HepG2 (cell line): Measurements from ENCODE around the gene ADPRHL1. TPM values are rescaled to one million over a fixed set of nuclear protein-coding genes. Genes with fewer than 3 reads are reported as not detected.

ENCODE experiments used
- ATAC-seq: fragments of 200-7000 bp; cut with Tn5 transposase; 3 replicates; pipeline ENCODE4 v1.9.1; 2020; ENCODE audit warnings: mild to moderate bottlenecking, moderate library complexity
- BruUV-seq: library from RNA; stranded (reverse); fragments of 400-500 nt; replicated peaks from 2 replicates; lab custom pipeline; 2021; lab: Mats Ljungman, UMichigan
- CTCF ChIA-PET: fragments of 300-600 bp; formaldehyde crosslinking; extraction: SDS; loops from one replicate; lab custom pipeline; 2021; ENCODE audit warnings: low total read pairs, inconsistent platforms, low intra/inter-chr PET ratio; lab: Yijun Ruan, JAX
- POLR2A ChIA-PET: fragments of 350-600 bp; sonication (Branson Sonifier 250); formaldehyde crosslinking; loops from one replicate; lab custom pipeline; 2020; ENCODE audit warnings: antibody characterized with exemption, inconsistent platforms; lab: Yijun Ruan, JAX
- DNase-seq: peaks from one replicate; pipeline ENCODE4 v3.0.0-alpha.2; 2015; ENCODE audit warnings: low spot score
- FAIRE-seq: peaks from 3 replicates; lab custom pipeline; 2011; peaks lifted over from hg19 to GRCh38; lab: Jason Lieb, UNC
- H2AFZ ChIP-seq: one replicate; pipeline ENCODE4 v1.6.1; 2011; ENCODE audit warnings: low read length, inconsistent platforms
- H3K27ac ChIP-seq: fragments of 300-600 bp; 3 replicates; pipeline ENCODE4 v1.8.0; 2011; ENCODE audit warnings: mixed run types, mild to moderate bottlenecking, mixed read lengths, low read length, inconsistent platforms; ENCODE audit not compliant: insufficient read depth; ENCODE audit errors: extremely low read length
- H3K27me3 ChIP-seq, 2 experiments: fragments of 200-600 bp in 1 of 2; 2 replicates in 1 of 2; 3 replicates in 1 of 2; pipeline versions ENCODE4 v1.6.0 to v1.8.0; 2011; ENCODE audit warnings: low read length in 2 of 2, mild to moderate bottlenecking in 2 of 2, moderate library complexity in 2 of 2, inconsistent platforms in 1 of 2; ENCODE audit not compliant: insufficient read depth in 2 of 2, control insufficient read depth in 1 of 2
- H3K36me3 ChIP-seq, 2 experiments: fragments of 200-600 bp in 1 of 2; replicated peaks in 1 of 2; 2 replicates in 1 of 2; 3 replicates in 1 of 2; pipeline versions ENCODE4 v1.5.1 to v1.8.0; 2011; ENCODE audit warnings: low read length in 2 of 2, inconsistent platforms in 1 of 2; ENCODE audit not compliant: insufficient read depth in 2 of 2, control insufficient read depth in 1 of 2
- H3K4me1 ChIP-seq: 2 replicates; pipeline ENCODE4 v1.5.1; 2012; ENCODE audit warnings: low read length, inconsistent platforms; ENCODE audit not compliant: insufficient read depth
- H3K4me2 ChIP-seq: 2 replicates; pipeline ENCODE4 v1.6.0; 2011; ENCODE audit warnings: low read depth, low read length, inconsistent platforms
- H3K4me3 ChIP-seq, 3 experiments: fragments of 200-600 bp in 1 of 3; sonication (generic), shearing (Covaris generic) in 1 of 3; replicated peaks in 1 of 3; 2 replicates each; pipeline ENCODE4 v1.5.1; 2011 to 2016; ENCODE audit warnings: low read length in 3 of 3, inconsistent platforms in 2 of 3, low read depth in 2 of 3, mild to moderate bottlenecking in 2 of 3, control low read depth in 1 of 3, mixed read lengths in 1 of 3; ENCODE audit not compliant: insufficient read depth in 1 of 3
- H3K79me2 ChIP-seq: one replicate; pipeline ENCODE4 v1.6.1; 2011; ENCODE audit warnings: low read length, inconsistent platforms; ENCODE audit not compliant: insufficient read depth
- H3K9ac ChIP-seq: 2 replicates; pipeline ENCODE4 v1.6.0; 2011; ENCODE audit warnings: mild to moderate bottlenecking, low read depth, low read length, inconsistent platforms; ENCODE audit not compliant: insufficient read depth
- H3K9me3 ChIP-seq: 2 replicates; pipeline ENCODE4 v1.5.1; 2012; ENCODE audit warnings: mild to moderate bottlenecking, low read length
- H4K20me1 ChIP-seq: 2 replicates; pipeline ENCODE4 v1.6.0; 2011; ENCODE audit warnings: inconsistent platforms, mild to moderate bottlenecking, low read length, moderate library complexity; ENCODE audit not compliant: insufficient read depth
- CAMTA2 ChIP-seq: sonication (generic); formaldehyde crosslinking; IDR thresholded peaks from 2 replicates; pipeline ENCODE4 v1.4.0; 2020; ENCODE audit warnings: mild to moderate bottlenecking, missing genetic modification reagents, borderline replicate concordance
- GTF3A ChIP-seq: sonication (generic); formaldehyde crosslinking; conservative IDR thresholded peaks from 2 replicates; pipeline ENCODE4 v1.4.0; 2020; ENCODE audit warnings: mild to moderate bottlenecking, missing genetic modification reagents
- KDM2A ChIP-seq: sonication (generic); formaldehyde crosslinking; IDR thresholded peaks from 2 replicates; pipeline ENCODE4 v1.4.0; 2020; ENCODE audit warnings: low read depth, missing genetic modification reagents, borderline replicate concordance
- MLX ChIP-seq: IDR thresholded peaks from 2 replicates; pipeline ENCODE4 v1.6.1; 2016
- MYC ChIP-seq: sonication (generic); formaldehyde crosslinking; IDR thresholded peaks from 2 replicates; pipeline ENCODE4 v1.9.0; 2021; ENCODE audit warnings: missing genetic modification reagents, borderline replicate concordance
- PHF20 ChIP-seq: sonication (generic); formaldehyde crosslinking; IDR thresholded peaks from 2 replicates; pipeline ENCODE4 v1.5.0; 2020; ENCODE audit warnings: mild to moderate bottlenecking, missing genetic modification reagents
- SAFB2 ChIP-seq: sonication (generic); formaldehyde crosslinking; IDR thresholded peaks from 2 replicates; pipeline ENCODE4 v1.5.1; 2020; ENCODE audit warnings: missing genetic modification reagents, low read depth, mild to moderate bottlenecking, borderline replicate concordance
- SSRP1 ChIP-seq: IDR thresholded peaks from 2 replicates; pipeline ENCODE4 v1.6.1; 2016; ENCODE audit warnings: control low read depth
- TBX2 ChIP-seq: sonication (generic); formaldehyde crosslinking; IDR thresholded peaks from 2 replicates; pipeline ENCODE4 v1.5.0; 2020; ENCODE audit warnings: missing genetic modification reagents, mild to moderate bottlenecking, borderline replicate concordance
- UBTF ChIP-seq: sonication (generic); formaldehyde crosslinking; IDR thresholded peaks from 2 replicates; pipeline ENCODE4 v1.4.0; 2020; ENCODE audit warnings: mild to moderate bottlenecking, missing genetic modification reagents
- ZNF333 ChIP-seq: sonication (generic); formaldehyde crosslinking; IDR thresholded peaks from 2 replicates; pipeline ENCODE4 v1.4.0; 2020; ENCODE audit warnings: mild to moderate bottlenecking, missing genetic modification reagents, borderline replicate concordance
- ZNF567 ChIP-seq: sonication (generic); formaldehyde crosslinking; IDR thresholded peaks from 2 replicates; pipeline ENCODE4 v1.8.1; 2023; ENCODE audit warnings: mild to moderate bottlenecking, missing genetic modification reagents, borderline replicate concordance
- WGBS: methylation state at CpG from one replicate; pipeline ENCODE4 v1.1.6; 2017; ENCODE audit warnings: low lambda C conversion rate; 5-methylcytosine and 5-hydroxymethylcytosine counted together
- in situ Hi-C: cut with HindIII; loops from 2 replicates; pipeline ENCODE4 v1.10.0; 2017; ENCODE audit warnings: low pct_unique_long_range_greater_than_20kb; ENCODE audit not compliant: extremely low pct_ligation_motif_present
- intact Hi-C: fragments of 100-400 bp; cut with micrococcal nuclease; formaldehyde crosslinking; loops from one replicate; pipeline ENCODE4 v1.10.0; 2022; ENCODE audit not compliant: unreplicated experiment
- polyA plus RNA-seq, 8 experiments: library from polyadenylated mRNA; depleted of rRNA in 3 of 8; stranded (reverse) in 7 of 8; unstranded in 1 of 8; fragments of >200 nt; fragmentation: Illumina TruSeq in 4 of 8; extraction: Trizol in 4 of 8; gene quantifications; 2 replicates each; pipeline versions ENCODE4 v1.2.1 to v1.2.3, GENCODE V29; 2011 to 2016; ENCODE audit warnings: low read depth in 4 of 8, missing spikeins in 1 of 8, mixed read lengths in 1 of 8; ENCODE audit not compliant: insufficient read depth in 1 of 8
- total RNA-seq, 5 experiments: library from RNA; depleted of rRNA; stranded (reverse); fragments of >200 nt; fragmentation: Illumina TruSeq; extraction: Trizol; gene quantifications; 2 replicates each; pipeline ENCODE4 v1.2.3, GENCODE V29; 2016; ENCODE audit warnings: low read depth in 1 of 5
- TF ChIP-seq, protein P1 (sequence below): sonication (generic); formaldehyde crosslinking; IDR thresholded peaks from 2 replicates; pipeline ENCODE4 v1.9.0; 2022; ENCODE audit warnings: low read depth, missing genetic modification reagents
- TF ChIP-seq, protein P2 (sequence below): sonication (generic); formaldehyde crosslinking; IDR thresholded peaks from 2 replicates; pipeline ENCODE4 v1.4.0; 2020; ENCODE audit warnings: mild to moderate bottlenecking, missing genetic modification reagents

The ADPRHL1 gene
- total and polyA plus RNA-seq, 2 of the 13 experiments (the other 11 are each of a cell fraction or from before 2014, with no cell fraction given), result 0.34 to 0.40 TPM

GRCh38 chr13:113403255-113404104 is 49.8 kb downstream of the ADPRHL1 start (continued):
- TF ChIP-seq UBTF, result peak; percentile 21; the same call in 1 of the 2 replicates
- no peak for TF ChIP-seq SSRP1
- TF ChIP-seq MYC (CRISPR knock-in tag), result 0 out of 2 replicates have a peak, but pooled peaks have one; percentile 14
- TF ChIP-seq PHF20 (CRISPR knock-in tag), result peak; percentile 30; the same call in 1 of the 2 replicates
- TF ChIP-seq KDM2A, result no peak

DNA sequence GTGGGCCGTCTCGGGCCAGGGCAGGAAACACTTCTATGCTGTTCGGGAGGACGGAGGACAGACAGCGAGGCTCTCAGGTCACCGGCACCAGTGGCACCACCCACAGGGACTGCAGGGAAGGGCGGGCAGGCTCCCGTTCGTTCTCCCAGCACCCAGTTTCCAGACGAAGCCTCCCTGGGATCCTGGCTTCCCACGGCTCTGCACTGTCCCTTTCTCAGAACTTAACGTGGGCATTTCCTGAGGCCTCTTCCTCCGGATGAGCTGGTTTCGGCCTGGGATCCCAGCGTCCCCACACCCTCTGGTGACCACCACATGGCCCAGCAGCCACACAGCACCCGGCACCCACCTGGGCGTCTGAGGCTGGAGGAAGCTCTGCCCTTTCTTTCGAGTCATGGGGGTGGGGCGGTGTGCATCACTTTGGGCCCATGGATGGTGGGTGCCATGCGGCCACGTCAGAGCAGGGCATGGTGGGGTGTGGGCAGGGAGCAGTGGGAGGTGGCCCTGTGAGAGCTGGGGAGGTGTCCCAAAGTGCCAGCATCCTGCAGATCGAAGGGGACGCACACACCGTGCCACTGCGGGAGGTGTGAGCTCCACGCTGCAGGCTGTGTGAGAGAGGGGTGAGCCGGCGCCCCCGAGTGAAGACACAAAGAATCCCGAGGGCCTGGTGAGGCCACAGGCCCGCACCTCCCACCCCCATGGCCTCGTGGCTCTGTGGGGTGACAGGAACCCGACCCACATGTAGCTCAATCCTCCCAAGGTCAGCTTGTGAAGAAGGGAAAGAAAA is 50.6 kb downstream of the ADPRHL1 start:
- in situ Hi-C loops, result no loop called here
- ATAC-seq (peak; percentile 29), DNase-seq (no peak), FAIRE-seq (no peak)
- intact Hi-C loops, result no loop called here
- no peak overlapping the region; the same call in 1 of the 2 replicates for H3K9ac ChIP-seq
- no peaks in the 10 kb centered on the region for H4K20me1 ChIP-seq
- no peaks in the 10 kb centered on the region for H3K79me2 ChIP-seq
- no peaks in the 10 kb centered on the region for H3K36me3 ChIP-seq
- WGBS, result 47% methylated on average over 15 of the region's 33 CpGs
- no peak overlapping the region for H3K27ac ChIP-seq
- peaks cover 73% of the 10 kb centered on the region for H3K4me1 ChIP-seq
- peak overlapping the region; percentile 47 for H3K4me2 ChIP-seq
- CTCF ChIA-PET, result no interaction called here
- no TSS peak for BruUV-seq
- H3K9me3 ChIP-seq, result no peaks in the 10 kb centered on the region
- H3K4me3 ChIP-seq, result peak overlapping the region in 1 of 3 experiments; percentile 14; a peak in 1 of 6 replicates
- no peak overlapping the region for H2AFZ ChIP-seq
- peaks cover 19 to 88% of the 10 kb centered on the region in 2 experiments for H3K27me3 ChIP-seq
- POLR2A ChIA-PET, result interaction anchor here (1.6 kb wide), 1 partner anchor 35 kb away, joined by 5 read pairs; no protein-coding TSS in a partner anchor
- TF ChIP-seq CAMTA2 (CRISPR knock-in tag), result peak; percentile 55; the same call in 1 of the 2 replicates
- TF ChIP-seq, protein P1, sequence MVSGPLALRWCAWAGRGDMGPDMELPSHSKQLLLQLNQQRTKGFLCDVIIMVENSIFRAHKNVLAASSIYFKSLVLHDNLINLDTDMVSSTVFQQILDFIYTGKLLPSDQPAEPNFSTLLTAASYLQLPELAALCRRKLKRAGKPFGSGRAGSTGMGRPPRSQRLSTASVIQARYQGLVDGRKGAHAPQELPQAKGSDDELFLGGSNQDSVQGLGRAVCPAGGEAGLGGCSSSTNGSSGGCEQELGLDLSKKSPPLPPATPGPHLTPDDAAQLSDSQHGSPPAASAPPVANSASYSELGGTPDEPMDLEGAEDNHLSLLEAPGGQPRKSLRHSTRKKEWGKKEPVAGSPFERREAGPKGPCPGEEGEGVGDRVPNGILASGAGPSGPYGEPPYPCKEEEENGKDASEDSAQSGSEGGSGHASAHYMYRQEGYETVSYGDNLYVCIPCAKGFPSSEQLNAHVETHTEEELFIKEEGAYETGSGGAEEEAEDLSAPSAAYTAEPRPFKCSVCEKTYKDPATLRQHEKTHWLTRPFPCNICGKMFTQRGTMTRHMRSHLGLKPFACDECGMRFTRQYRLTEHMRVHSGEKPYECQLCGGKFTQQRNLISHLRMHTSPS, result no peak
- TF ChIP-seq GTF3A (CRISPR knock-in tag), result no peak
- no peak for TF ChIP-seq MLX (CRISPR knock-in tag)
- TF ChIP-seq ZNF333, result 0 out of 2 replicates have a peak, but pooled peaks have one; percentile 30
- 0 out of 2 replicates have a peak, but pooled peaks have one; percentile 30 for TF ChIP-seq SAFB2 (CRISPR knock-in tag)
- TF ChIP-seq ZNF567 (CRISPR knock-in tag), result 0 out of 2 replicates have a peak, but pooled peaks have one; percentile 38
- 0 out of 2 replicates have a peak, but pooled peaks have one; percentile 16 for TF ChIP-seq TBX2
- TF ChIP-seq, protein P2, sequence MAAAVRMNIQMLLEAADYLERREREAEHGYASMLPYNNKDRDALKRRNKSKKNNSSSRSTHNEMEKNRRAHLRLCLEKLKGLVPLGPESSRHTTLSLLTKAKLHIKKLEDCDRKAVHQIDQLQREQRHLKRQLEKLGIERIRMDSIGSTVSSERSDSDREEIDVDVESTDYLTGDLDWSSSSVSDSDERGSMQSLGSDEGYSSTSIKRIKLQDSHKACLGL (CRISPR knock-in tag), result 0 out of 2 replicates have a peak, but pooled peaks have one; percentile 22
